T-helper 22 cell (primary cell): ENCODE measurements around the gene VANGL1.

ENCODE experiments used
- DNase-seq: peaks from one replicate; pipeline ENCODE4 v3.0.0-alpha.2; 2020; ENCODE audit warnings: low read depth

VANGL1 gene

DNA sequence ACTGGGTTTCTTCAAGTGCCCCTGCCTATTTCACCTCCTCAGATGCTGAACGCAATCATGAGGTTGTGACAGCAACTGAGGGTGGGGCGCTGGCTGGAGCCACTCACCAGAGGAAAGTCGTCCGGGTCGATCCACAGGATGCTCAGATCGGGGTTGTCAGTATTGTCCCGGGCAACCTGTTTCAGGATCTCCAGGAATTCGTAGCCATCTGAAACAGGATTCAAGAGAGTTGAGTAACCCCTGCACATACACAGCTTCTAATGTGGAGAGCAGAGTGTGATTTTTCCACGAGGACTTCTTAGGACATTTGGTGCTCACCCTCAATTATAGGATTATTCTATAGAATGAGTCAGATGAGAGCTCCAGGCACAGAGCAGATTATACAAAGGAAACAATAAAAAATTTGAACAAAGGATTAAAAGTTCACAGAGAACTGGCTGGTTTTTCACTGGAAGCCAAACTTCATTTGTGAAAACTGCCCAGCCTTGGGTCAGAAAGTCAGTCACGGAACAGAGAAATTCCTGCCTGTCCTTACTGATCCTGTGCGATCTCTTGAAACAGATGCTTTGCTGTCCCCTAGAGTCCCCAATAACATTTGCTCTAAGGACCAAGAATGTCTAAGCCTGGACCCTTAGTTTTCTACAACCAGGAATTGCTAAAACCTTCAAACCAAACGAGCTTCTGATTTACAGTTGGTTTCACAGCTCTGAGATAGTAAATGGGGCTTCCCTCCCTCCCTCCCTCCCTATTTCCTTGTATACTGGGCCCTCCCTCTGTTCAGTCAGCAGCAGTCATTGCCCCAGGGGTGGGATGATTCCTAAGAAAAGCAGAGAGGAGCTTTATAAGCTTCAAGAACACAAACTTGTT, 63.5 kb downstream of the VANGL1 start:
- DNase-seq: no peak

- no peak for DNase-seq
Observed at GRCh38 chr1:115705963-115706362, 64.2 kb downstream of the VANGL1 start.

DNA sequence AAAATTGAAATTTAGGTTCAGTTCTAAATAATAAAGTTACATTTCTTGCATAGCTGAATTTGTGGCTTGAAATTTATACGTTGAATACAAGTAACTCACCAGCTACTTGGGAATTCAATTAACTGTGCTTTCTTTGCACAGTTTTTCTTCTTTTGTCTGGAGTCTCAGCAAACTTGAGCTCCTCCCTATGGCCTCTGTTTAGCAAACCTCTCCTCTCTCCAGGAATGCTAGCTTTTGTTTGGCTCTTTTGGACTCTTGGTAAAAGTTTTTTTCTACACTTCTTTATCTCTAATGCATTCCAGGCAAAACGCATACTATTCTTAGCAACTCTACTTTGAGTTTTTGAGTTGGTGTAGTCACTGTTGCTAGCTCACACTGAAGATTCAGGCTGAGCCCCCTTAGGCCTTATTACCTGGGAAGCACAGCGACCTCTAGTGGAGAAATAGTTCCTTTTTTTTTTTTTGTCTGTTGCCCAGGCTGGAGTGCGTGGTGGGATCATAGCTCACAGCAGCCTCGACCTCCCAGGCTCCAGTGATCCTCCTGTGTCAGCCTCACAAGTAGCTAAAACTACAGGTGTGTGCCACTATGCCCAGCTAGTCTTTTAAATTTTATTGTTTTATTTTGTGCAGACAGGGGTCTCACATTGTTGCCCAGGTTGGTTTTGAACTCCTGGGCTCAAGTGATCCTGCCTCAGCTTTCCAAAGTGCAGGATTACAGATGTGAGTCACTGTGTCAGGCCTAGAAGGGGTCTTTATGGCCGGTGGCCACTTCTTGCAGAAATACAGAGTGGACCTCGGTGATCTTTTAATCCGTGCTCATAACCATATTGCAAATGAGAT, 65.0 kb downstream of the VANGL1 start:
- DNase-seq: no peak

- no peak for DNase-seq
Observed at GRCh38 chr1:115710859-115711624, 69.3 kb downstream of the VANGL1 start.

GRCh38 chr1:115712911-115713609, 71.3 kb downstream of the VANGL1 start:
- DNase-seq: no peak

GRCh38 chr1:115713906-115714305, 72.1 kb downstream of the VANGL1 start:
- no peak for DNase-seq

GRCh38 chr1:115714572-115715141, 72.9 kb downstream of the VANGL1 start:
- no peak for DNase-seq

GRCh38 chr1:115717541-115717940, 75.8 kb downstream of the VANGL1 start:
- DNase-seq: no peak

DNA sequence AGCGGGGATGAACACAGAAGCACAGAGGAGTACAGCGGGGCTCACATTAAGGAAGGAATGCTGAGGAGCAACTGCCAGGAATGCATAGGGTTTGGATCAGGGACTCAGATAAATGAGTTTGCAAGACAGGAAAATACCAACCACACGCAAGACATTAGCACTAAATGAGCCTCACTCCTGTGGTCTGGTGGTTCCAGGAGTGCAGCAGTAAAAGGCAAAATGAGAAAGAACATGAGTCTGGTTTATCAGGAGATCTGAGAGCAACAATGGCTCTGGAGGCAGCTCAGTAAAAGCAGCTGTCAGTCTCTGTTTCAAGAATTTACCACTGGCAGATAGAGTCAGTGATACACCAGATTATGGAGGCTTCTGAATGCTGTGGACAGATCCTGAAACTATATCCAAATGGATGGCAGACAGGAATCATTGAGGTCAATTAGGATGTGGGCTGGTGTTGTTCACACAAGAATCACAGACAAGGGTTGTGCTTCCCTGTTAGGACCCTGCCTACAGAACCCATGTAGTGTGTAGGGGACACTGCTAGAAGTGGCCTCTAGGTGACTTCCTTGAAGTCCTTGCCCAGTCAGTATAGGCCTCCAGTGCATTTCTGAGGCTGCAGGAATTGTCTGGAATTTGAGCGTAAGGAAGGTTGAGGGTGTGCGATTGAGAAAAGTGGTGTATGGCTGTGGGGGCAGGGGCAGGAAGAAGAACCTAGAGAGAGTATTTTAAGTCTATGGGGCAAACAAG, 76.4 kb downstream of the VANGL1 start:
- DNase-seq: no peak

- no peak for DNase-seq
Observed at GRCh38 chr1:115719285-115719684, 77.5 kb downstream of the VANGL1 start.

- no peak for DNase-seq
Observed at GRCh38 chr1:115722221-115722620, 80.5 kb downstream of the VANGL1 start.

DNA sequence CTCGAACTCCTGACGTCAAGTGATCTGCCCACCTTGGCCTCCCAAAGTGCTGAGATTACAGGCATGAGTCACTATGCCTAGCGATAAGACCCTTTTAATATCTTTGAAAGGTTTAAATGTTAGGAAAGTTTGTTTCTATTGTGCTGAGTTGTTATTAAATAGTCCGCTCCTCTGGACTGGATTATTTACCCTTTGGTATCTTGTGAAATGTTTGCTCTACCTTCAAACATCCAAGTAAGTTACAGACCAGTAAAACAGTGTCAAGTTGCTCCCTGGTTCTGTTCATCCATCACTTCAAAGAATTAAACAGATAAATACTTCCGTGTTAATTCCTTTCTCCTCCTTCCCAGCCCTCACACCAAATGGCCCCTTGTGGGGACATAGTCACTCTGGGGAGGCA, 82.0 kb downstream of the VANGL1 start:
- no peak for DNase-seq

DNA sequence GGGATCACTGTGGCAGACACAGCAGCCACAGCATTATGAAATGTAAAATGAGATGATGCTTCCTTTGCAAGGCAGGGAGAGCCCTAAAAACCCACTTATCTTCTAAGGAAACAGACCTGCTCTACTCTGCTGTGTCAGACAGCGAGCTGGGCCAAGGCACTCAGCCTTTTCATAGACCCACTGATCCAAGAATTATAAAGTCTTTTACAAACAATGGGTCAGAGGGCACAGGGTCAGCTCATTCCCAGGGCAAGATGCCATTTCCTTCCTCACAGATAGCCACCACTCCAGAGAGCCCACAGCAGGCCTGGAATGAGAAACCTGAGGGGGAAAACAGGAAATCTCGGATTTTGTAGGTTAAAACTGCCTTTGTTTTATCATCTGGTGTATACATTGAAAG, 83.8 kb downstream of the VANGL1 start:
- no peak for DNase-seq

- no peak for DNase-seq
Observed at GRCh38 chr1:115726161-115726560, 84.4 kb downstream of the VANGL1 start.

GRCh38 chr1:115726570-115726969, 84.8 kb downstream of the VANGL1 start:
- no peak for DNase-seq

- DNase-seq: no peak
Observed at GRCh38 chr1:115727706-115728249, 86.0 kb downstream of the VANGL1 start.

DNA sequence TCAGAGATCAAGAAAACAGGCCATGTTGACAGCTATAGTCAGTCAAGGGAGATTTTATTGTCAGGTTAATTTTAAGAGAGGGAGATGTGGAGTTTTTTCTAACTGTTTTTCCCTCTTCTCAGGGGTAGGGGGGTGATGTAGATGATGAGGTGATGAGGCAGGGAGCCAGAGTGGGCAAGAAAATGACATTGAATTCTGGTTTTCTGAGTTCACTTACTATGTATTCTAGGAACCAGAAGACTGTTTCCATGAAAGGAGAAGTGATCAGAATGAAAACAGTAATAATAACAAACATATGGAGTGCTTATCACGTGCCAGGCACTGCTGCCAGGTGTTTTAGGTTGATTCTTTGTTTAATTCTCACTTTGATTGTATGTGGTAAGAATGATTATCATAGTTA, 86.6 kb downstream of the VANGL1 start:
- DNase-seq: no peak

- DNase-seq: no peak
Observed at GRCh38 chr1:115729756-115730155, 88.0 kb downstream of the VANGL1 start.

- DNase-seq: no peak
Observed at GRCh38 chr1:115732316-115732715, 90.5 kb downstream of the VANGL1 start.

DNA sequence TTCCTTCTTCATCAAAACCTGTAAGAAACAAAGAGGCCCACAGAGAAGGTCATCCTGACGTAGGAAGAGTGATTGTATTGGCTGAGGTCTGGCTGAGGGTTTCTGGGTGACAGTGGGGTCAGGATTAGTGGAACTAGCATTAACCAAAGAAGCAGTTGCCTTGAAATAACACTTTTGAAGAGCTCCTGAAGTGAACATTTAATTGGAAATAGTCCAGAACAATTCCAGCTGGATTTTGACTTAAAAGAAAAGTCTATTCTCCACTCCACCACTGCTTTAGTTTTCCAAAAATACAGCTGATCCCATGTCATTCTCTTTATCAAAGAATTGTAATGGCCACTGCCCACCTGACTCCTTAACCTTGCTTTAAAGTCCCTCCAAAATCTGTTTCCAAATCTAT, 99.0 kb downstream of the VANGL1 start:
- no peak for DNase-seq
